KMS-11 (cell line): ENCODE results near the gene UQCRC2.
A peak's percentile ranks its signal among the peaks of the same experiment; 100 is the strongest.

ENCODE experiments used
- H2AFZ ChIP-seq: fragments of 200-600 bp; sonication (generic); 2 replicates; pipeline ENCODE4 v1.6.1; 2016; ENCODE audit warnings: antibody characterized with exemption, mixed run types, low read depth
- H3K27ac ChIP-seq: fragments of 200-600 bp; sonication (generic); 2 replicates; pipeline ENCODE4 v1.6.1; 2016; ENCODE audit warnings: mild to moderate bottlenecking, mixed run types
- H3K27me3 ChIP-seq: fragments of 200-600 bp; sonication (generic); 2 replicates; pipeline ENCODE4 v1.6.1; 2017; ENCODE audit warnings: mild to moderate bottlenecking, low read depth, mixed run types, moderate library complexity; ENCODE audit not compliant: insufficient read depth
- H3K36me3 ChIP-seq: fragments of 200-600 bp; sonication (generic); 2 replicates; pipeline ENCODE4 v1.6.1; 2017; ENCODE audit warnings: mild to moderate bottlenecking, mixed run types; ENCODE audit not compliant: insufficient read depth
- H3K4me1 ChIP-seq: fragments of 200-600 bp; sonication (generic); 2 replicates; pipeline ENCODE4 v1.6.1; 2016; ENCODE audit warnings: mild to moderate bottlenecking, low read depth, mixed run types; ENCODE audit not compliant: poor library complexity, severe bottlenecking
- H3K4me2 ChIP-seq: fragments of 200-600 bp; sonication (generic); 2 replicates; pipeline ENCODE4 v1.7.0; 2016; ENCODE audit warnings: mild to moderate bottlenecking, mixed run types
- H3K4me3 ChIP-seq: fragments of 200-600 bp; sonication (generic); IDR thresholded peaks from 2 replicates; pipeline ENCODE4 v1.6.1; 2017; ENCODE audit warnings: low read depth, low read length, mixed read lengths; ENCODE audit not compliant: insufficient read depth
- H3K79me2 ChIP-seq: fragments of 200-600 bp; sonication (generic); 2 replicates; pipeline ENCODE4 v1.6.1; 2016; ENCODE audit warnings: low read depth, mixed run types; ENCODE audit not compliant: insufficient read depth
- H3K9ac ChIP-seq: fragments of 200-600 bp; sonication (generic); 2 replicates; pipeline ENCODE4 v1.6.1; 2016; ENCODE audit warnings: mild to moderate bottlenecking, mixed run types
- H4K20me1 ChIP-seq: fragments of 200-600 bp; sonication (generic); 2 replicates; pipeline ENCODE4 v1.6.1; 2016; ENCODE audit warnings: mild to moderate bottlenecking, mixed run types; ENCODE audit not compliant: insufficient read depth
- CTCF ChIP-seq: fragments of 200-600 bp; sonication (generic); conservative IDR thresholded peaks from 2 replicates; pipeline ENCODE4 v1.6.1; 2017; ENCODE audit warnings: low read depth, mild to moderate bottlenecking, antibody characterized with exemption, low read length, moderate library complexity, mixed read lengths

UQCRC2 gene

GRCh38 chr16:21950782-21951521 is 2.2 kb upstream of the UQCRC2 start:
- H4K20me1 ChIP-seq: no peaks in the 10 kb centered on the region
- no peak overlapping the region; the same call in 1 of the 2 replicates for H3K27ac ChIP-seq
- peaks cover 59% of the 10 kb centered on the region for H3K79me2 ChIP-seq
- H3K4me1 ChIP-seq: peaks cover 76% of the 10 kb centered on the region
- peak; percentile 65 for TF ChIP-seq CTCF
- no peak overlapping the region for H2AFZ ChIP-seq
- no peaks in the 10 kb centered on the region for H3K27me3 ChIP-seq
- H3K4me2 ChIP-seq: peak overlapping the region; percentile 65
- no peaks in the 10 kb centered on the region for H3K36me3 ChIP-seq
- no peak overlapping the region for H3K4me3 ChIP-seq
- no peak overlapping the region for H3K9ac ChIP-seq

GRCh38 chr16:21952040-21952792 is 945 bp upstream of the UQCRC2 start:
- H3K9ac ChIP-seq: peak overlapping the region; percentile 92
- peak overlapping the region; percentile 87 for H3K27ac ChIP-seq
- H3K4me2 ChIP-seq: peak overlapping the region; percentile 65
- H3K79me2 ChIP-seq: peaks cover 70% of the 10 kb centered on the region
- peaks cover 72% of the 10 kb centered on the region for H3K4me1 ChIP-seq
- no peaks in the 10 kb centered on the region for H4K20me1 ChIP-seq
- H3K4me3 ChIP-seq: peak overlapping the region; percentile 88
- no peaks in the 10 kb centered on the region for H3K36me3 ChIP-seq
- peak overlapping the region; percentile 82 for H2AFZ ChIP-seq
- H3K27me3 ChIP-seq: no peaks in the 10 kb centered on the region
- no peak for TF ChIP-seq CTCF

- Histone ChIP-seq H3K27ac (peak overlapping the region; percentile 87), H3K4me1 (peaks cover 60% of the 10 kb centered on the region), H3K79me2 (peaks cover 70% of the 10 kb centered on the region), H4K20me1 (no peaks in the 10 kb centered on the region), H3K36me3 (no peaks in the 10 kb centered on the region; the same call in 1 of the 2 replicates), H2AFZ (peak overlapping the region; percentile 82), H3K4me3 (peak overlapping the region; percentile 2), H3K4me2 (peak overlapping the region; percentile 79), H3K9ac (peak overlapping the region; percentile 92), H3K27me3 (no peaks in the 10 kb centered on the region)
- no peak for TF ChIP-seq CTCF
Observed at GRCh38 chr16:21953541-21953902, 361 bp downstream of the UQCRC2 start.

GRCh38 chr16:21957714-21958346 is 4.7 kb downstream of the UQCRC2 start:
- Histone ChIP-seq H3K4me3 (no peak overlapping the region), H3K9ac (no peak overlapping the region), H3K27ac (no peak overlapping the region), H3K4me1 (peaks cover 23% of the 10 kb centered on the region), H3K4me2 (no peak overlapping the region), H3K27me3 (no peaks in the 10 kb centered on the region), H4K20me1 (no peaks in the 10 kb centered on the region), H3K79me2 (peaks cover 38% of the 10 kb centered on the region), H3K36me3 (peaks cover 8% of the 10 kb centered on the region; the same call in 1 of the 2 replicates), H2AFZ (no peak overlapping the region)
- no peak for TF ChIP-seq CTCF
